ENCODE measurements around the gene HIF3A.
"Not testable (repeated sequence)": the region's sequence is repeated elsewhere in the genome, so short reads cannot be mapped to it uniquely, and the experiment has no call there.

HIF3A gene

DNA sequence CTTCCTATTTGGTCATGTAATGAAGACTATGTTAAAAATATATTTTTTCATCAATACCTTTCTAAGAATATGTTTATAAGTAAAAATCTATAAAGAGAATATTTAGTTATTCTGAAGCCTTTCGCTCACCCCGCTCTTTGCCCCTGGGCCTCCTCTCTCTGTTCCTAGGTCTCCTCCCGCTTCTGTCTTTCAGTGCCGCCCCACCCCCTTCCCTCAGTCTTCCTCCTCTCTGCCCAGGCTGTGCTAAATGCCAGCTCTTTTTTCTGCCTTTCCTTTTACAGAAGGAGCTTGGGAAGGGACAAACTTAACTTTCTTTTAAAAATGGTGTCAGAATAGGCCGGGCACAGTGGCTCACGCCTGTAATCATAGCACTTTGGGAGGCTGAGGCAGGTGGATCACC, 22.8 kb downstream of the HIF3A start:
- H3K9me3 ChIP-seq (ENCODE audit: insufficient read depth, low read length) = no peaks in the 10 kb centered on the region
- no peaks in the 10 kb centered on the region for H3K27me3 ChIP-seq (ENCODE audit: insufficient read depth, insufficient read length)
- H3K4me3 ChIP-seq (ENCODE audit: insufficient read length, low read depth) = no peak overlapping the region
- no peaks in the 10 kb centered on the region for H3K4me1 ChIP-seq (ENCODE audit: insufficient read depth, insufficient read length)
- TF ChIP-seq ZNF274 (IDR thresholded peaks at IDR 0.05; ENCODE audit: low read depth, low read length) (no peak), YY1 (IDR thresholded peaks at IDR 0.05; ENCODE audit: insufficient read depth, insufficient read length) (no peak), SUZ12 (IDR thresholded peaks at IDR 0.05; ENCODE audit: extremely low read depth, insufficient read depth, insufficient read length) (no peak)
- peaks cover 2% of the 10 kb centered on the region for H3K36me3 ChIP-seq (ENCODE audit: insufficient read depth, insufficient read length, low read length)
- H3K9ac ChIP-seq (ENCODE audit: insufficient read length, low read depth) = no peak overlapping the region
- DNase-seq (ENCODE audit: low read depth, low spot score) = no peak

DNA sequence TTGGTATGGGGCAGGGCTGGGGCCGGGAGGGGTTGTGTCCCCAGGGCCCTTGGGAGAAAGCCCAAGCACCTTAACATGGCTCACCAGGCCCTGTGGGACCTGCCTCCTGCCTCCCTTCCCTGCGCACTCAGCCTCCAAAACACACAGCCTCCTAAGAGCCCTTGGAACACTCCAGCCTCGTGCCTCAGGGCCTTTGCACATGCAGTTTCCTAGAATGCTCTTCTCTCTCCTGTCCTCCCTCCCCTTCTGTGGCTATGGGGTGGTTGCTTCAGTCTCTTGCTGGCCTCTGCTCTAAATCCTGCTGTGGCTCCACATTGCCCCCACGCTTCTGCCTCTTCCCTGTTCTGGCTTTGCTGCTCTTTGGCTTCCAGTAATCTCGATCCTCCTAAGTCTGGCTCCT, 23.7 kb downstream of the HIF3A start:
- no peaks in the 10 kb centered on the region for H3K4me1 ChIP-seq (ENCODE audit: insufficient read depth, insufficient read length)
- H3K27me3 ChIP-seq (ENCODE audit: insufficient read depth, insufficient read length) = no peaks in the 10 kb centered on the region
- peaks cover 7% of the 10 kb centered on the region for H3K36me3 ChIP-seq (ENCODE audit: insufficient read depth, insufficient read length, low read length)
- no peaks in the 10 kb centered on the region for H3K9me3 ChIP-seq (ENCODE audit: insufficient read depth, low read length)
- no peak overlapping the region for H3K4me3 ChIP-seq (ENCODE audit: insufficient read length, low read depth)
- no peak for TF ChIP-seq ZNF274 (IDR thresholded peaks at IDR 0.05; ENCODE audit: low read depth, low read length)
- TF ChIP-seq YY1 (IDR thresholded peaks at IDR 0.05; ENCODE audit: insufficient read depth, insufficient read length) = no peak
- no peak for TF ChIP-seq SUZ12 (IDR thresholded peaks at IDR 0.05; ENCODE audit: extremely low read depth, insufficient read depth, insufficient read length)
- H3K9ac ChIP-seq (ENCODE audit: insufficient read length, low read depth) = no peak overlapping the region
- no peak for DNase-seq (ENCODE audit: low read depth, low spot score)

DNA sequence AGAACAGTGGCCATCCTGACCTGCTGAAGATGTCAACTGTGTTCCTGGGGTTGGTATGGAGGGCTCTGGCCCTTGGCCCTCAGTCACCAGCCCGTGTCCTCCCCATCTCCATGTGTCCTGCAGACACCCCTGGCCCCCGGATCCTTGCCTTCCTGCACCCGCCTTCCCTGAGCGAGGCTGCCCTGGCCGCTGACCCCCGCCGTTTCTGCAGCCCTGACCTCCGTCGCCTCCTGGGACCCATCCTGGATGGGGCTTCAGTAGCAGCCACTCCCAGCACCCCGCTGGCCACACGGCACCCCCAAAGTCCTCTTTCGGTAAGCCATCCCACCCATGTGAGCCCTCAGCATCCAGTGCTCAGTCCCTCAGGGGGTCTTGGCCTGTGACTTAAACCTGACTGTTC, 24.8 kb downstream of the HIF3A start:
- no peak for DNase-seq (ENCODE audit: low read depth, low spot score)
- H3K4me3 ChIP-seq (ENCODE audit: insufficient read length, low read depth) = no peak overlapping the region
- TF ChIP-seq SUZ12 (IDR thresholded peaks at IDR 0.05; ENCODE audit: extremely low read depth, insufficient read depth, insufficient read length) (no peak), YY1 (IDR thresholded peaks at IDR 0.05; ENCODE audit: insufficient read depth, insufficient read length) (no peak), ZNF274 (IDR thresholded peaks at IDR 0.05; ENCODE audit: low read depth, low read length) (no peak)

DNA sequence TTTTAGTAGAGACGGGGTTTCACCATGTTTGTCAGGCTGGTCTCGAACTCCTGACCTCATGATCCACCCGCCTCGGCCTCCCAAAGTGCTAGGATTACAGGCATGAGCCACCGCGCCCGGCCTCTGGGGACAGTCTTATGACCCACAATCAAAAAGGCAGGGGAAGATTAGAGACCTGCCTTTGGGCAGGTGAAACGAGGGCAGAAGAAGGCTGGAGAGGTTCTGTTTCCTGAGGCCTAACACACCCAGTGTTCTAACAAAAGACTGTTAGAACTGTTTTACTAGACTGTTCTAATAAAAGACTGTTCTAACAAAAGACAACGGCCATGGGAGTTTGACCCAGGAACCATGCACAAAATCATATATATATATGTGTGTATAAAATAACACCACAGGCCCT, 26.4 kb downstream of the HIF3A start:
- H3K4me1 ChIP-seq (ENCODE audit: insufficient read depth, insufficient read length); H3K27me3 ChIP-seq (ENCODE audit: insufficient read depth, insufficient read length); H3K4me3 ChIP-seq (ENCODE audit: insufficient read length, low read depth); DNase-seq (ENCODE audit: low read depth, low spot score); H3K9ac ChIP-seq (ENCODE audit: insufficient read length, low read depth): not testable (repeated sequence)
- peaks cover 22% of the 10 kb centered on the region for H3K9me3 ChIP-seq (ENCODE audit: insufficient read depth, low read length)
- peaks cover 16% of the 10 kb centered on the region for H3K36me3 ChIP-seq (ENCODE audit: insufficient read depth, insufficient read length, low read length)

More for the DNA sequence above, 24.8 kb downstream of the HIF3A start:
- Histone ChIP-seq H3K9me3 (ENCODE audit: insufficient read depth, low read length) (peaks cover 9% of the 10 kb centered on the region; the same call in 1 of the 2 replicates), H3K4me1 (ENCODE audit: insufficient read depth, insufficient read length) (no peaks in the 10 kb centered on the region), H3K36me3 (ENCODE audit: insufficient read depth, insufficient read length, low read length) (peaks cover 16% of the 10 kb centered on the region), H3K9ac (ENCODE audit: insufficient read length, low read depth) (no peak overlapping the region), H3K27me3 (ENCODE audit: insufficient read depth, insufficient read length) (no peaks in the 10 kb centered on the region)

DNA sequence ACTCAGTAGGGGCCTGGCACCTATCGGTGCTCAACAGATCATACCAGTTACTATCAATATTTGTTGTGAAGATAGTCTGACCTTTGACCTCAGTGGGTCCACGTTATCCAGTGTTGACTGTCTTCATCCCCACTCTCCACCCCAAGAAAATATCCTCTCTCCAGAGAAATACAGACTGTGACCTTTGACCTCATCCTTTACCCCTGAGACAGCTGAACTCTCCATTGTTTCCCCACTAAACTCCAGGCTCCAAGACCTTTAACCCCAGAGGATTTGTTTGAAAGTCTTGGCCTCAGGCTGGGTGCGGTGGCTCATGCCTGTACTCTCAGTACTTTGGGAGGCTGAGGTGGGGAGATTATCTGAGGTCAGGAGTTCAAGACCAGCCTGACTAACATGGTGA, 27.4 kb downstream of the HIF3A start:
- Histone ChIP-seq H3K4me3 (ENCODE audit: insufficient read length, low read depth) (no peak overlapping the region), H3K27me3 (ENCODE audit: insufficient read depth, insufficient read length) (no peaks in the 10 kb centered on the region), H3K36me3 (ENCODE audit: insufficient read depth, insufficient read length, low read length) (peaks cover 23% of the 10 kb centered on the region), H3K4me1 (ENCODE audit: insufficient read depth, insufficient read length) (no peaks in the 10 kb centered on the region), H3K9me3 (ENCODE audit: insufficient read depth, low read length) (peaks cover 33% of the 10 kb centered on the region), H3K9ac (ENCODE audit: insufficient read length, low read depth) (no peak overlapping the region)
- no peak for DNase-seq (ENCODE audit: low read depth, low spot score)
- TF ChIP-seq YY1 (IDR thresholded peaks at IDR 0.05; ENCODE audit: insufficient read depth, insufficient read length) = no peak
- TF ChIP-seq SUZ12 (IDR thresholded peaks at IDR 0.05; ENCODE audit: extremely low read depth, insufficient read depth, insufficient read length) = no peak
- TF ChIP-seq ZNF274 (IDR thresholded peaks at IDR 0.05; ENCODE audit: low read depth, low read length) = no peak

DNA sequence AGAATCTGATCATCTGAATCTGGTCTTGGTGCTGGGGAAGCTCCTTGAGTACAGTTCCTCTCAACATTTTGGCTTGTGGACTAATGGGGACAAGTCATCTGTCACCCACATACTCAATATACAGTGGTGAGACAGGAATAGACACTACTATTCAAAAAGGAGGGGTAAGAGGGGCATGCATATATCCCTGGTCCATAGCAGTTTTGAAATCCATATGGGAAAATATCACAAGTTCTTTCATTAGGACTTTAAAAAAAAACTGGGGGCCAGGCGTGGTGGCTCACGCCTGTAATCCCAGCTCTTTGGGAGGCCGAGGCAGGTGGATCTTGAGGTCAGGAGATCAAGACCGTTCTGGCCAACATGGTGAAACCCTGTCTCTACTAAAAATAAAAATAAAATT, 29.8 kb downstream of the HIF3A start:
- H3K36me3 ChIP-seq (ENCODE audit: insufficient read depth, insufficient read length, low read length) = peaks cover 26% of the 10 kb centered on the region
- H3K27me3 ChIP-seq (ENCODE audit: insufficient read depth, insufficient read length) = no peaks in the 10 kb centered on the region
- TF ChIP-seq SUZ12 (IDR thresholded peaks at IDR 0.05; ENCODE audit: extremely low read depth, insufficient read depth, insufficient read length) = no peak
- no peak for TF ChIP-seq ZNF274 (IDR thresholded peaks at IDR 0.05; ENCODE audit: low read depth, low read length)
- no peak for TF ChIP-seq YY1 (IDR thresholded peaks at IDR 0.05; ENCODE audit: insufficient read depth, insufficient read length)
- no peaks in the 10 kb centered on the region for H3K4me1 ChIP-seq (ENCODE audit: insufficient read depth, insufficient read length)
- H3K9ac ChIP-seq (ENCODE audit: insufficient read length, low read depth) = no peak overlapping the region
- DNase-seq (ENCODE audit: low read depth, low spot score) = no peak
- H3K4me3 ChIP-seq (ENCODE audit: insufficient read length, low read depth) = no peak overlapping the region
- peaks cover 35% of the 10 kb centered on the region for H3K9me3 ChIP-seq (ENCODE audit: insufficient read depth, low read length)

DNA sequence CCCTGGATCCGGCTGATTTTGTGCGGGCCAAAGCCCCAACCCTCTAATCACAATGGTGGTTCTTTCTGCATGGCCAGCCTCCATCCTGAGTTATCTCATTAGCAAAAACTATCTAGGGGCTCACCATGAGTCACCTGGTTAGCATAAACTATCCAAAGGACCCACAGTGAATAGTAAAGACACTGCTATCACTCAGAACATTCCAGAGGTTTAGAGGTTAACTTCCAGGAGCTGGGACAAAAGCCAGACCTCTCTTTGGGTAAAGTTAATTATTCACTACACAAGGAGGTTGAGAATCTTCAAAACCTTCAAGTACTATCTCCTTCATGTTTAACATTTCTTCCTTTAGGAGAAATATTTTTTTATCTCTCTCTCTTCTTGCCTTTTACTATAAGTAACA, 31.2 kb downstream of the HIF3A start:
- DNase-seq (ENCODE audit: low read depth, low spot score) = no peak
- Histone ChIP-seq H3K4me3 (ENCODE audit: insufficient read length, low read depth) (no peak overlapping the region), H3K27me3 (ENCODE audit: insufficient read depth, insufficient read length) (no peaks in the 10 kb centered on the region), H3K36me3 (ENCODE audit: insufficient read depth, insufficient read length, low read length) (peaks cover 26% of the 10 kb centered on the region), H3K9ac (ENCODE audit: insufficient read length, low read depth) (no peak overlapping the region), H3K4me1 (ENCODE audit: insufficient read depth, insufficient read length) (no peaks in the 10 kb centered on the region), H3K9me3 (ENCODE audit: insufficient read depth, low read length) (peaks cover 35% of the 10 kb centered on the region)
- no peak for TF ChIP-seq SUZ12 (IDR thresholded peaks at IDR 0.05; ENCODE audit: extremely low read depth, insufficient read depth, insufficient read length)
- TF ChIP-seq ZNF274 (IDR thresholded peaks at IDR 0.05; ENCODE audit: low read depth, low read length) = no peak
- no peak for TF ChIP-seq YY1 (IDR thresholded peaks at IDR 0.05; ENCODE audit: insufficient read depth, insufficient read length)
